Neural cell (in vitro differentiated cells): ENCODE results near the gene COQ2. TPM values are rescaled to one million over a fixed set of nuclear protein-coding genes. Genes with fewer than 3 reads are reported as not detected.
"Not testable (repeated sequence)": the region's sequence is repeated elsewhere in the genome, so short reads cannot be mapped to it uniquely, and the experiment has no call there.

Experiments used
- H2AFZ ChIP-seq: fragments of 200-600, 300-800 bp; sonication (generic), shearing (Covaris generic); 2 replicates; pipeline ENCODE4 v1.6.0; 2014; ENCODE audit warnings: low read depth, mild to moderate bottlenecking, antibody characterized with exemption, low read length, moderate library complexity
- H3F3A ChIP-seq: fragments of 200-600 bp; shearing (Covaris generic); 2 replicates; pipeline ENCODE4 v1.6.1; 2016; ENCODE audit warnings: mild to moderate bottlenecking, moderate library complexity, mixed read lengths, antibody characterized with exemption, low read length; ENCODE audit not compliant: insufficient read depth, poor library complexity, severe bottlenecking
- H3K27ac ChIP-seq: fragments of 200-600, 300-800 bp; sonication (generic), shearing (Covaris generic); 2 replicates; pipeline ENCODE4 v1.5.1; 2014; ENCODE audit warnings: mild to moderate bottlenecking, low read length, moderate library complexity
- H3K27me3 ChIP-seq: fragments of 300-800, 200-600 bp; sonication (generic), shearing (Covaris generic); 2 replicates; pipeline ENCODE4 v1.6.0; 2014; ENCODE audit warnings: mild to moderate bottlenecking, low read depth, low read length, moderate library complexity; ENCODE audit not compliant: insufficient read depth
- H3K36me3 ChIP-seq: fragments of 300-800, 200-600 bp; sonication (generic), shearing (Covaris generic); 2 replicates; pipeline ENCODE4 v1.5.1; 2014; ENCODE audit warnings: mild to moderate bottlenecking, antibody characterized with exemption, low read length, moderate library complexity; ENCODE audit not compliant: insufficient read depth
- H3K4me2 ChIP-seq: fragments of 300-800, 200-600 bp; sonication (generic), shearing (Covaris generic); 2 replicates; pipeline ENCODE4 v1.6.0; 2014; ENCODE audit warnings: mild to moderate bottlenecking, low read length
- H3K4me3 ChIP-seq: fragments of 300-800, 200-600 bp; sonication (generic), shearing (Covaris generic); 2 replicates; pipeline ENCODE4 v1.5.1; 2014; ENCODE audit warnings: mild to moderate bottlenecking, low read length, moderate library complexity
- H3K79me2 ChIP-seq: fragments of 200-600 bp; shearing (Covaris generic); replicated peaks from 2 replicates; pipeline ENCODE4 v1.6.0; 2014; ENCODE audit warnings: mild to moderate bottlenecking, low read length, moderate library complexity; ENCODE audit not compliant: insufficient read depth
- H3K9ac ChIP-seq: fragments of 300-800, 200-600 bp; sonication (generic), shearing (Covaris generic); 2 replicates; pipeline ENCODE4 v1.6.1; 2016; ENCODE audit warnings: mild to moderate bottlenecking, low read length, mixed read lengths
- H3K9me2 ChIP-seq: fragments of 200-600 bp; shearing (Covaris generic); 2 replicates; pipeline ENCODE4 v1.6.1; 2016; ENCODE audit warnings: mild to moderate bottlenecking, low read length, mixed read lengths; ENCODE audit not compliant: insufficient read depth
- H3K9me3 ChIP-seq: fragments of 200-600, 300-800 bp; sonication (generic), shearing (Covaris generic); 2 replicates; pipeline ENCODE4 v1.6.1; 2016; ENCODE audit warnings: mild to moderate bottlenecking, mixed run types, low read length, moderate library complexity, mixed read lengths
- H4K20me1 ChIP-seq: fragments of 200-600 bp; shearing (Covaris generic); 2 replicates; pipeline ENCODE4 v1.6.1; 2016; ENCODE audit warnings: mild to moderate bottlenecking, mixed run types; ENCODE audit not compliant: insufficient read depth
- EP300 ChIP-seq: fragments of 450-650 bp; conservative IDR thresholded peaks from 2 replicates; pipeline ENCODE4 v1.6.1; 2014; ENCODE audit warnings: antibody characterized with exemption, mild to moderate bottlenecking, moderate library complexity; ENCODE audit not compliant: poor library complexity, severe bottlenecking
- EZH2 ChIP-seq: fragments of 200-600, 300-800 bp; shearing (Covaris generic), sonication (generic); IDR thresholded peaks from 2 replicates; pipeline ENCODE4 v1.6.1; 2014; ENCODE audit warnings: antibody characterized with exemption, low read length, borderline replicate concordance, mild to moderate bottlenecking; ENCODE audit not compliant: insufficient read depth, poor library complexity, severe bottlenecking
- MXI1 ChIP-seq: fragments of 450-650 bp; conservative IDR thresholded peaks from 2 replicates; pipeline ENCODE4 v1.6.1; 2014; ENCODE audit warnings: antibody characterized with exemption, mild to moderate bottlenecking; ENCODE audit not compliant: poor library complexity, severe bottlenecking
- POLR2AphosphoS5 ChIP-seq: IDR thresholded peaks from 2 replicates; pipeline ENCODE4 v1.6.1; 2012
- RAD21 ChIP-seq: fragments of 450-650 bp; conservative IDR thresholded peaks from 2 replicates; pipeline ENCODE4 v1.6.1; 2014; ENCODE audit warnings: antibody characterized with exemption, mild to moderate bottlenecking, moderate library complexity
- SMC3 ChIP-seq: fragments of 450-650 bp; conservative IDR thresholded peaks from 2 replicates; pipeline ENCODE4 v1.6.1; 2014; ENCODE audit warnings: antibody characterized with exemption, mild to moderate bottlenecking, moderate library complexity; ENCODE audit not compliant: poor library complexity
- TAF1 ChIP-seq: IDR thresholded peaks from 2 replicates; pipeline ENCODE4 v1.6.1; 2012; ENCODE audit warnings: low read depth
- polyA plus RNA-seq: library from polyadenylated mRNA; depleted of rRNA; stranded (reverse); fragments of >200 nt; gene quantifications from 2 replicates; pipeline ENCODE4 v1.2.3, GENCODE V29; 2014
- TF ChIP-seq, protein P1 (sequence below): IDR thresholded peaks from 2 replicates; pipeline ENCODE4 v1.6.1; 2012; ENCODE audit warnings: borderline replicate concordance
- TF ChIP-seq, protein P2 (sequence below): fragments of 450-650 bp; IDR thresholded peaks from 2 replicates; pipeline ENCODE4 v1.5.1; 2014; ENCODE audit warnings: antibody characterized with exemption, mild to moderate bottlenecking, moderate library complexity; ENCODE audit not compliant: poor library complexity, severe bottlenecking

COQ2 gene
- polyA plus RNA-seq, 1 donor from 2014 or later = 19.8 TPM

DNA sequence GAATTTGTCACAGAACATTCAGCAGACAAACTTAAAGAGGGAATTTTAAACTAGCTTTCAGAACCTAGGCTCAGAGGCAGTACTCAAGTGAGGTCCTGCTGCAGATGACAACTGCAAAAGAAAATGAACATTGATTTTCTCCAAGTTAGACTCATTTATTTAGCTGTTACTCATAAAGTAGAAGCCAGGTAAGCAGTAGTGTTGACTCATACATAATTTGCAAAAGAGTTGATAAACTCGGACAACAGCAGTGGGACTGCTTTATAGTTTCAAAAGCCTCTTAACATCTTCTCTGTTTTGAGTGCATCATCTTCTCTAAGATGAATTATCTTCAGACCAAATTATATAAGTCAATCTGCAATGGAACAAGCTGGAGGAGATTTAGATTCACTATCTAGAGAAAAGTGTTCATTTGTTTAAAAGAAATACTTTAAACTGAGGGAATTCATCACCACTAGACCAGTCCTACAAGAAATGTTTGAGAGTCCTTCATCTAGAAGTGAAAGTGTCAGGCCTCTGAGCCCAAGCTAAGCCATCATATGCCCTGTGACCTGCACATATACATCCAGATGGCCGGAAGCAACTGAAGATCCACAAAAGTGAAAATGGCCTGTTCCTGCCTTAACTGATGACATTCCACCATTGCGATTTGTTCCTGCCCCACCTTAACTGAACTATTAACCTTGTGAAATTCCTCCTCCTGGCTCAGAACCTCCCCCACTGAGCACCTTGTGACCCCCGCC is 49.5 kb downstream of the COQ2 start:
- Histone ChIP-seq H2AFZ (no peak overlapping the region), H4K20me1 (no peaks in the 10 kb centered on the region), H3K4me3 (no peak overlapping the region), H3F3A (no peaks in the 10 kb centered on the region), H3K9me3 (no peaks in the 10 kb centered on the region), H3K79me2 (no peaks in the 10 kb centered on the region), H3K9me2 (no peaks in the 10 kb centered on the region), H3K27me3 (no peaks in the 10 kb centered on the region), H3K4me2 (no peak overlapping the region), H3K9ac (no peak overlapping the region), H3K27ac (no peak overlapping the region), H3K36me3 (no peaks in the 10 kb centered on the region)
- no peak for TF ChIP-seq MXI1
- no peak for TF ChIP-seq EZH2
- no peak for TF ChIP-seq EP300
- TF ChIP-seq POLR2AphosphoS5 = no peak
- no peak for TF ChIP-seq TAF1
- TF ChIP-seq, protein P1, sequence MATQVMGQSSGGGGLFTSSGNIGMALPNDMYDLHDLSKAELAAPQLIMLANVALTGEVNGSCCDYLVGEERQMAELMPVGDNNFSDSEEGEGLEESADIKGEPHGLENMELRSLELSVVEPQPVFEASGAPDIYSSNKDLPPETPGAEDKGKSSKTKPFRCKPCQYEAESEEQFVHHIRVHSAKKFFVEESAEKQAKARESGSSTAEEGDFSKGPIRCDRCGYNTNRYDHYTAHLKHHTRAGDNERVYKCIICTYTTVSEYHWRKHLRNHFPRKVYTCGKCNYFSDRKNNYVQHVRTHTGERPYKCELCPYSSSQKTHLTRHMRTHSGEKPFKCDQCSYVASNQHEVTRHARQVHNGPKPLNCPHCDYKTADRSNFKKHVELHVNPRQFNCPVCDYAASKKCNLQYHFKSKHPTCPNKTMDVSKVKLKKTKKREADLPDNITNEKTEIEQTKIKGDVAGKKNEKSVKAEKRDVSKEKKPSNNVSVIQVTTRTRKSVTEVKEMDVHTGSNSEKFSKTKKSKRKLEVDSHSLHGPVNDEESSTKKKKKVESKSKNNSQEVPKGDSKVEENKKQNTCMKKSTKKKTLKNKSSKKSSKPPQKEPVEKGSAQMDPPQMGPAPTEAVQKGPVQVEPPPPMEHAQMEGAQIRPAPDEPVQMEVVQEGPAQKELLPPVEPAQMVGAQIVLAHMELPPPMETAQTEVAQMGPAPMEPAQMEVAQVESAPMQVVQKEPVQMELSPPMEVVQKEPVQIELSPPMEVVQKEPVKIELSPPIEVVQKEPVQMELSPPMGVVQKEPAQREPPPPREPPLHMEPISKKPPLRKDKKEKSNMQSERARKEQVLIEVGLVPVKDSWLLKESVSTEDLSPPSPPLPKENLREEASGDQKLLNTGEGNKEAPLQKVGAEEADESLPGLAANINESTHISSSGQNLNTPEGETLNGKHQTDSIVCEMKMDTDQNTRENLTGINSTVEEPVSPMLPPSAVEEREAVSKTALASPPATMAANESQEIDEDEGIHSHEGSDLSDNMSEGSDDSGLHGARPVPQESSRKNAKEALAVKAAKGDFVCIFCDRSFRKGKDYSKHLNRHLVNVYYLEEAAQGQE = no peak
- no peak for TF ChIP-seq SMC3
- TF ChIP-seq RAD21 = no peak
- TF ChIP-seq, protein P2, sequence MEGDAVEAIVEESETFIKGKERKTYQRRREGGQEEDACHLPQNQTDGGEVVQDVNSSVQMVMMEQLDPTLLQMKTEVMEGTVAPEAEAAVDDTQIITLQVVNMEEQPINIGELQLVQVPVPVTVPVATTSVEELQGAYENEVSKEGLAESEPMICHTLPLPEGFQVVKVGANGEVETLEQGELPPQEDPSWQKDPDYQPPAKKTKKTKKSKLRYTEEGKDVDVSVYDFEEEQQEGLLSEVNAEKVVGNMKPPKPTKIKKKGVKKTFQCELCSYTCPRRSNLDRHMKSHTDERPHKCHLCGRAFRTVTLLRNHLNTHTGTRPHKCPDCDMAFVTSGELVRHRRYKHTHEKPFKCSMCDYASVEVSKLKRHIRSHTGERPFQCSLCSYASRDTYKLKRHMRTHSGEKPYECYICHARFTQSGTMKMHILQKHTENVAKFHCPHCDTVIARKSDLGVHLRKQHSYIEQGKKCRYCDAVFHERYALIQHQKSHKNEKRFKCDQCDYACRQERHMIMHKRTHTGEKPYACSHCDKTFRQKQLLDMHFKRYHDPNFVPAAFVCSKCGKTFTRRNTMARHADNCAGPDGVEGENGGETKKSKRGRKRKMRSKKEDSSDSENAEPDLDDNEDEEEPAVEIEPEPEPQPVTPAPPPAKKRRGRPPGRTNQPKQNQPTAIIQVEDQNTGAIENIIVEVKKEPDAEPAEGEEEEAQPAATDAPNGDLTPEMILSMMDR = no peak

- not testable (repeated sequence) for H3K9me2 ChIP-seq, H4K20me1 ChIP-seq, H2AFZ ChIP-seq, H3K9me3 ChIP-seq, H3F3A ChIP-seq, H3K36me3 ChIP-seq, H3K9ac ChIP-seq, H3K27ac ChIP-seq, H3K4me2 ChIP-seq, H3K79me2 ChIP-seq, H3K27me3 ChIP-seq, H3K4me3 ChIP-seq
Measured at GRCh38 chr4:83234387-83234786, 50.2 kb downstream of the COQ2 start.

DNA sequence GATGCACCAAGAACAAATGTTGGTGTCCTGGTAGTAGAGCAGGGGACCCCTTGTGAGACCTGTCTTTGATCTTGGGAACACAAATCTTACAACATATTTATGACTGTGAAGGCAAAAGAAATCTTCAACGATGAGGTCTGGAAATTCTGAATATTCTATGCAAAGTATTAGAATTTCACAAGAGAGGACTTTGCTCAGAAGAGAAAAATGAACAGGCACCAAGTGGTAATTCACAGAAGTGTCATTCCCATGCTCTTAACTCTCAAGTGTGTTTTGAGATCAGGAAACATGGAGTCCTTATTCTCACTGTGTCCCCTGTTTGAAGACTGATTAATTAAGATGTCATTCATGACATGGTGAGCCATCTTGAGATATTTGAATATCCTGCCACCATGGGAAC is 52.5 kb downstream of the COQ2 start:
- Histone ChIP-seq H3K9ac (no peak overlapping the region), H3K9me2 (no peaks in the 10 kb centered on the region), H3K4me3 (no peak overlapping the region), H2AFZ (no peak overlapping the region), H3K27me3 (no peaks in the 10 kb centered on the region), H3K79me2 (no peaks in the 10 kb centered on the region), H3F3A (no peaks in the 10 kb centered on the region), H3K4me2 (no peak overlapping the region), H3K27ac (no peak overlapping the region), H3K9me3 (no peaks in the 10 kb centered on the region), H3K36me3 (no peaks in the 10 kb centered on the region), H4K20me1 (no peaks in the 10 kb centered on the region)
- TF ChIP-seq TAF1 = no peak
- TF ChIP-seq POLR2AphosphoS5 = no peak
- no peak for TF ChIP-seq SMC3
- no peak for TF ChIP-seq RAD21
- no peak for TF ChIP-seq EZH2
- TF ChIP-seq MXI1 = no peak
- TF ChIP-seq, protein P2 = no peak
- TF ChIP-seq, protein P1 = no peak
- TF ChIP-seq EP300 = no peak
